Measurements from ENCODE around the gene NEBL.

Gene NEBL

DNA sequence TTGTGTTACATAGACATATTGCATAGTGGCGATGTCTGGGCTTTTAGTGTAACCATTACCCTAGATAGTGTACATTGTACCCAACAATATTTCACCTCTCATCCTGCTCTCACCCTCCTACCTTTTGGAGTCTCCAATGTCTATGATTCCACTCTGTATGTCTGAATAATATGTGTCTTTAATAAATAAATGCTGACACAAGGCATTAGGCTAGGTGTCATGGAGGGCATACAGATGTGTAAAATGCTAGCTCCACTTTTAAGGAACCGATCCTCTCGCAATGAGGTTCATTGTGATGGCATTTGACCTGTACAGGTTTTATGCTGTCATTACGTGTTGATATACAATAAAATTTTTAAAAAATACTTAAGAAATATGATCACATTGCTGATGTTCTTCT lies 74.3 kb downstream of the NEBL start:
- DNase-seq, result no peak
- in situ Hi-C loops (cut with MboI; ENCODE audit: low pct_unique_long_range_greater_than_20kb, low sequenced_read_pairs), result no loop called here

DNA sequence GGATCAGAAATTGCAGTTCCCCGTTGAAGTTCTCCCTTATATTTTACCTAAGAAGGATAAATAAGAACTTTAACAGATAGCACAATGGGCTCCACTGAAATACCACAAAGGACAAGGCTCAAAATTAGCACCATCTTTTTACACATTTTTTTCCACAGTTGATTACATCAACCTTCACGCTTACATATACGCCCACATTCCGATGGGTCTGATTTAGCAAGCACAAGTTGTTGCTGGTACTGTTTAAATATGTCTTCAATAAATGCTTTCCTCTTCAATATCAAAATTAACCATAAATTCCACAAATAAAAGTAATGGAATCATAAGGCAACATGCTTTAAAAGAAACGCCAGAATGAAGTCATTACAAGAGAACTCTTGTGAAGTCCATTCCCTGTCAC lies 79.5 kb downstream of the NEBL start:
- DNase-seq, result no peak
- in situ Hi-C loops (cut with MboI; ENCODE audit: low pct_unique_long_range_greater_than_20kb, low sequenced_read_pairs), result no loop called here

DNA sequence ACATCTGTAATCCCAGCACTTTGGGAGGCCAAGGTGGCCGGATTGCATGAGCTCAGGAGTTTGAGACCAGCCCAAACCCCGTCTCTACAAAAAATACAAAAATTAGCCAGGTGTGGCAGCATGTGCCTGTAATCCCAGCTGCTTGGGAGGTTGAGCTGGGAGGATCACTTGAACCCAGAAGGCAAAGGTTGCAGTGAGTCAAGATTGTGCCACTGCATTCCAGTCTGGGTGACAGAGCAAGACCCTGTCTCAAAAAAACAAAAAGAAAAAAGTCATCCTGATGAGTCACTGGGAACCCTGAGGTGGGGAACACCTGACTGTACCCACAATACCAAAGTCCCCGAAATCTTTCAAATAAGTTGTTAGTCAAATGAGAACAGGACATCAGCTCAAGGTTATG lies 80.0 kb downstream of the NEBL start:
- in situ Hi-C loops (cut with MboI; ENCODE audit: low pct_unique_long_range_greater_than_20kb, low sequenced_read_pairs), result no loop called here

DNA sequence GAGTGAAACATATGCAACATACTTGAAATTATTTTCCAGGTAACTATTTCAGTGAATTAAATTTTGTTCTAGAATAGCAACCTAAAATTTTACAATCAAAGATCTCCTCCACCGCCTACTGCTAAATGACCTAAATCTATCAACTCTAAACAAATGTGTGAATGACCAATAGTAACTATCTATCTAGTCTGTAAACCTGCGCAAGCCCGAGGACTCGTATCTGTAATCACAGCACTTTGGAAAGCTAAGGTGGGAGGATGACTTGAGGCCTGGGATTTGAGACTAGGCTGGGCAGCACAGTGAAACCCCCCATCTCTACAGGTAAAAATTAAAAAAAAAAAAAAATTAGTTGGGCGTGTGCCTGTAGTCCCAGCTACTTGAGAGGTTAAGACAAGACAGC lies 83.0 kb downstream of the NEBL start:
- DNase-seq, result no peak
- in situ Hi-C loops (cut with MboI; ENCODE audit: low pct_unique_long_range_greater_than_20kb, low sequenced_read_pairs), result no loop called here

More for the DNA sequence above, 80.0 kb downstream of the NEBL start:
- DNase-seq, result no peak

DNA sequence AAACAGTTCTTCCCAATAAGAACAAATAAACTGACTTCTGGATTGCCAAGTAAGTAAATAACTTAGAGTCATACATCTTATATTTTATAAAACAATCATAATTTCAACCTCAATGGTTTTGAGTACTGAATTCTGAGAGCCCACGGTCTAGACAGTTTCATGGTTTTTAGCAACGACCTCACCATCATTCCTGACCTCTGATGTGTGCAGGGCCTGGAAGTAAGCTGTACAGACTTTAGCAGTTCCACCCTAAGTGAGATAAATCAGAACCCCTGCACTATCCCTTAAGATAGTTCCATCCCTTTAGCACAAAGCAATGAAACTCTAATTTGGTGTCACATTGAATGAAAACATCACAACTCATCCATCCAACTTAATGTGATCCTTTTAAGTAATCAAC lies 86.0 kb downstream of the NEBL start:
- in situ Hi-C loops (cut with MboI; ENCODE audit: low pct_unique_long_range_greater_than_20kb, low sequenced_read_pairs), result no loop called here
- DNase-seq, result no peak

DNA sequence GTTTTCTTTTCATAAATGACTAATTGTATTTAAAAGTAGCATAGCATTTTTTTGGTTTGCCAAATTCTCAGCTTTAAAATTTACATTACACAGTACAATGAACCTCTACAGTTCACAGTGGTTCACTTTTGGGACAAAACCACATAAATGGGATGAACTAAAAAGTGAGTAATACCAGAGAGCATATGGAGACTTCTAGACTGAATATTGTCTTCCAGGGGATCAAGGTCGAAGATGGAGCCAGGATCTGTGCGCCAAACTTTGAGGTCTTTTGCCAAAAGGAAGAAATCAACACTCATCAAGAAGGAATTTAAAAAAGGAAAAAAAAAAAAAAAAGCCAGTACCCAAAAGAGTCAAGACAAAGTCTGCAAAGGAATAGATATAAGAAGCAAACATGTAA lies 87.5 kb downstream of the NEBL start:
- in situ Hi-C loops (cut with MboI; ENCODE audit: low pct_unique_long_range_greater_than_20kb, low sequenced_read_pairs), result no loop called here
- DNase-seq, result no peak

DNA sequence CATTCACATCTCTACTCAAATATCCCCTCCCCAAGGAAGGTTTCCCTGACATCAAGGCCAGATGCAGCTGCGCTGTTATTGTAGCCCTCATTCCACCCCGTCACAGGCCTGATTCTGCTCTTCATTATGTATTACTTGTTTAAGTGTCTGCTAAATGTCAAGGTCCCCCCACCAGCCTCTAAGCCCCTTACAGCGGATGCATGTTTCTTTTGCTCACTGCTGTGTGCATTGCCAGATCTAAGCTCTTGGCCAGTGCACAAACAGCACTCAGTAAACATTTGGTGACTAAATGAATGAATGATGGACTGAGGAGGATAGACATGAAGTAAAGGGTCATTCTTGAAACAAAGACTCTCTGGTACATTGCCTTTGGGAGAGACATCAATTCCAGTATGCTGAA lies 90.6 kb downstream of the NEBL start:
- no peak for DNase-seq
- in situ Hi-C loops (cut with MboI; ENCODE audit: low pct_unique_long_range_greater_than_20kb, low sequenced_read_pairs), result no loop called here

DNA sequence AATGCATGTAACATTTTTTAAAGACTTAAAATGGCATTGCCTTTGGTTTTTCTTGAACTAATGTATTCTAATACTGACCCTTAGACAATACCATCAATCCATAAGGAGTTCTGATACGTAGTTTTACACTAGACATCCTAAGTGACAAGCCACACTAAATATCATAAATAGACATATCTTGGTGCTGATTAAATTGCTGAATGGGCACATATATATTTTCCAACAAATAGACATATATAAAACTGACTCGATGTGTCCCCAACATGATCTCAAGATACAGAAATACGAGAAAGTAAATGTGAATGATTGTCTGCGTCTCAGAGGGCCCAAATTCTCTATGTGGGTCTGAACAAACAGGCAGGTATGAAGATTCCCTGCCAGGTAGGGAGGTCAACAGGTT lies 99.8 kb downstream of the NEBL start:
- in situ Hi-C loops (cut with MboI; ENCODE audit: low pct_unique_long_range_greater_than_20kb, low sequenced_read_pairs), result no loop called here
- no peak for DNase-seq

DNA sequence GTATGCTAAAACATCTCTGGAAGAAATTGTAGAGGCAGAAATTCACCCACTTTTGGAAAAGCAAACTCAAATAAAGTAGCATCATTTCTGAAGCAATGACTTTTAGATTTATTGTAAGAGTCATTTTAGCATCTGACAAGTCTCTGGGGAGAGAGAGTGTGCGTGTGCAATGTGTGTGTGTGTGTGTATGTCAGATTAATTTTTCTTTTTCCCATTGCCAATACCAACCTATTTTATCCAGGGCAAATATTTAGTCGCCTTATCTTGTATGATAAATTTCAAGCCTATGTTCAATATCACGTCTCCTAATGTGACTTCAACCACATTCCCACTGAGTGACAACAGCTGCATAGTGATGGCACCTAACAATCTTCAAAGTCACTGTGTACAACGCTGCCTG lies 101.7 kb downstream of the NEBL start:
- in situ Hi-C loops (cut with MboI; ENCODE audit: low pct_unique_long_range_greater_than_20kb, low sequenced_read_pairs), result no loop called here
- no peak for DNase-seq

DNA sequence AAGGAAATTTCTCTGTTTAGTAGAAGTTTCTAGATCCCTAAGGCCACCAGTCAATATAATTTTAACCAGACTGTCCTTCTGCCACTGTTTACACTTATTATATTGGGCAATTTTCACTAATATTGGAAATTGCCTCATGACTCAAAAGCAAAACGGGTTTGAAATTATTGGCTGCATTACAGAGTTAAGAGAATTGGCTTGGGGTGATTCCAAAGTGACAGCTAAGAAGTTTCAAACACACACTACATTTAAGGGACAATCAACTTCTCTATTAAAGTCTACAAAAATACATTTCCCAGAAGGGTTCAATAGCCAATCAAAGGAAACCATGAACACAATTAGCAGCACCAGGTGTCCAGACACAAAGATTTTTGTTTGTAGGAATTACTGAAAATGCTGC lies 111.9 kb downstream of the NEBL start:
- DNase-seq, result no peak
- in situ Hi-C loops (cut with MboI; ENCODE audit: low pct_unique_long_range_greater_than_20kb, low sequenced_read_pairs), result no loop called here

DNA sequence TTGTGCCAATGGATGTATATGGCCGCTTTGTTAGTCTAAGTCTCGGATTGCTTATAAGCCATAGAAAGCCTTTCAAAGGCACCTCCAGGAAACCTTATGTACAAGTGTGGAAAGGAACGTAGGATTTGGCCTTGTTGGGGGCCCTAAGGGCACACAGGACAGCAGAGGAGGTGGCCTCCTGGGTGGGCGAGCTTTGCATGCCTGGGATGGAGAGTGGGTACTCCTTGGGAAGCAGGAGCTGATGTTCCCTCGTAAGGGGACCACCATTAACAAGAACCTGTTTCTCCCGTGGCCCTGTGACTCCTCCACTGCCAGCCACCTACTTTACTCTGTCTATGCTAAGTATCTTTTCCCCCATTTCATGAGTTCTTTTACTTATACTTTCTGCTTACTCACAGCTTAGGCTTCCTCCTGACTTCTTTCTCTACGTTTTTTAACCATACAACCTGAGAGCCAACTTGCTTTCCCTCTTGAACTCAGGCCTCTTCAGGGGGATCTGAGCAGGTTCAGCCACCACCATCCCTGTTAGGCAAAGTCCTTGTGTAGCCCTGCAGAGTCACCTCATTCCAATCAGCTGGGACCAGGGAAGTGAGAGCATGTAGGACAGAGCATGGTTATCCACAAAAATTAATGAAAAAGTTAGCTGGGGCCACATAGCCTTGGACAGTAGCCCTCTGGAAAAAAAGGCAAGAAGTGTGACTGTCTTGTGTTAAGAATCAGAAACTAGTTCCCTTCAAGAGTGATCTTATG lies 118.9 kb downstream of the NEBL start:
- no peak for DNase-seq
- in situ Hi-C loops (cut with MboI; ENCODE audit: low pct_unique_long_range_greater_than_20kb, low sequenced_read_pairs), result no loop called here

DNA sequence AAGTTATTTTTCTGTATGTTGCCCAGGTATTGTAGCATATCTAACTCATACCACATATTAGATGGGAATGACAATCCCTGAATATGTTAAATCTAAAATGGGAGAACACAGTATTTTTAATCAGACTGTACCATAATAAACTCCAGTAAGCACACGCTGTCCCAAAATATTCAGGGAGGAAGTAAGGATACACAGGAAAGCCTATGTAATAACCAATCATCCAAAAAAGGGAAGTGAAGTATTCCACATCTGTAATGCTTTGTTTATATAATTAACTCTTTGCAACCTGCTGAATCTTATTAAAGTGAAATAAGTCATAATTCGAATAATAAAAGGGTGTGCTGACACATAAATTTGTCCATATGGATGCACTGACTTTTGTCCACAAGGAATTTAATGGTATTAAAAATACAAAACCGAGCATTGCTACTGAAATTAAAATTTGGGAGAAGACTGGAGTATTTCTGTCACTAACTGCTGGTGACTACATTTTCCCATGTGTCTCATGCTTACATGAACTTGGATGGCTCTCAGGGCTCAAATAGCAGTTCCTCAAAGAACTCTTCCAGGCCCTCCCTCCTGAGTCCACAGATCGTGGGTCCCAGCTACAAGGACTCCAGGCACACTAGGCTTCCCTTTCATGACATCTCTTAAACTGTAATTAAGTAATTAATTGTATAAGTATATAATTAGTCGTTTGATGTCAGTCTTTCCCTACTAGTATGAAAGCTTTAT lies 120.6 kb downstream of the NEBL start:
- in situ Hi-C loops (cut with MboI; ENCODE audit: low pct_unique_long_range_greater_than_20kb, low sequenced_read_pairs), result no loop called here
- DNase-seq, result peak; percentile 29

DNA sequence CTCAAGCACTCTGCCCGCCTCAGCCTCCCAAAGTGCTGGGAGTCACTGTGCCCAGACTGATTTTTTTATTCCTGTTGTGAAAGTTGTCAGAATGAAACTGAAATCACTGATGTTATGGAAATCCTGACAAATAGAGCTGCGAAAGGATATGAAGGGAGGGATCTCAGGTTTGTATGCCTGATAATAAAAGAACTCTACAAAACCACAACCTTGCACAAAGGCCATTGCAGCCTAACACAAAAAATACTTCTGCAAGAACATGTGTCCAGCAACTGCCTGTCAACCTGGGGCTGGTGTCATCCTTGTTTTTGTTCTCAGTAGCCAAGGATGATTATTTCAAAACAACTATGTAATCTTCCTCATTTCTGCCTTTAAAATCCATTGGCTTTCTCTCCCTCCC lies 126.1 kb downstream of the NEBL start:
- in situ Hi-C loops (cut with MboI; ENCODE audit: low pct_unique_long_range_greater_than_20kb, low sequenced_read_pairs), result no loop called here
- no peak for DNase-seq

DNA sequence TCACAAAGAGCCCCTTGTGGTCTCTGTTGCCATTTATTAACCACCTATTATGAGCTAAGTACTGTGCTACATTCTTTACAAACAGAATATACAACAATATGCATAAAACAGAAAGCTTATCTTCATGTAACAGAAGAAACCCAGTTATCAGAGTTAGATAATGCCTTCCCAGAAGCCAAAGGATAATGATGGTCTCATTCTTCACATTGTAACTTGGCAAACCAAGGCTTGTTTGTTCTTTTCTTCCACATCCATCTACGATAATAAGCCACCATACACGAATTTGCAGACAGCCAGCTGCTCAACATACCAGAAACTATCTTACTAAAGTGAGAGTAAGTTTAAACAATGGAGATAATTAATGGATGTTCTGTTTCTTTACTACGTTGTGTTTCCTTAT lies 127.6 kb downstream of the NEBL start:
- DNase-seq, result no peak
- in situ Hi-C loops (cut with MboI; ENCODE audit: low pct_unique_long_range_greater_than_20kb, low sequenced_read_pairs), result no loop called here

DNA sequence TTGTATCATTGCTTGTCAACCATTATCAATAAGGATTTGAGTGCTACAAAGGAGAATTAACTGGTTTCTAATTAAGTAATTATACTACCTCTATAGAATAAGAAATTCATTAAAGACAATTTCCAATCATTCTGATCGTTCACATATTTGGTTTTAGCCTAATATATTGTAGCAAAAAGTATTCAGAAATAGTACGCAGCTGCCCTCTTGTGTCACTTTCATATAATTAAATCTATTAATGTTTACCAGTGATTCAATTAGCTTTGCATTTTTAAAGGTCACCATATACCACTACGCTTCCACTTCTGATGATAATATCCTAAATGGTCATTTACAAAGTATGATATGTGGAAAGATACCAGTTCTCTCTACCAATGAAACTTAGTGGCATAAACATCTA lies 128.3 kb downstream of the NEBL start:
- DNase-seq, result peak; percentile 9

DNA sequence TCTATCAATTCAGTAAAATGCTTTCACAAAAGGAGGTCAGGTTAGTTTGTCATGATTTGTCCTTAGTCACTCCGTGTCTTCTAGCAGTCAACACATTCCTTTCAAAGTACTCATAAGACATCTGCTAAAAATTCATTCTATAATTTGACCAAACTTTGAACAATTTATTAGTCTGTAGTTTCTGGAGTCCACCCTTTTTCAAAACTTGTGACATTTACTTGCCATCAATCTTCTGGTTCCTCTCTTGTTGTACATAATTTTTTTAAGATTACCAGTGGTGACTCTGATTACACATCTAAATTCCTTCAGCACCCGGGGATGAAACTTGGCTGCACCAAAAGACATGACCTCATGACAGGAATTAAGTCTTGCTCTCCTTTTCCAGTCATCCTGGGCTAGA lies 130.1 kb downstream of the NEBL start:
- no peak for DNase-seq
- in situ Hi-C loops (cut with MboI; ENCODE audit: low pct_unique_long_range_greater_than_20kb, low sequenced_read_pairs), result no loop called here

More for the DNA sequence above, 128.3 kb downstream of the NEBL start:
- in situ Hi-C loops (cut with MboI; ENCODE audit: low pct_unique_long_range_greater_than_20kb, low sequenced_read_pairs), result no loop called here

DNA sequence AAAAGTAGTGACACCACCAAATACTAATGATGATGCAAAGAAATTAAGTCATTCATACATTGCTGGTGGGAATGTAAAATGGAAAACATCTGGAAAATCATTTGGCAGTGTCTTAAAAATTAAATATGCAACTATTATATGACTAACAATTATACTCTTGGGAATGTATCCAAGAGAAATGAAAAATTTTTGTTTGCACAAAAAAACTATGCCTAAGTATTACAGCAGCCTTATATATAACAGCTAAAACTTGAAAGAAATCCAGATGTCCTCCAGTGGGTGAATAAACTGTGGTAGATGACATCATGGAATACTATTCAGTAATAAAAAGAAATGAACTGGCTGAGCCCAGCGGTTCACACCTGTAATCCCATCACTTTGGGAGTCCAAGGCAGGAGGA lies 132.0 kb downstream of the NEBL start:
- in situ Hi-C loops (cut with MboI; ENCODE audit: low pct_unique_long_range_greater_than_20kb, low sequenced_read_pairs), result no loop called here
- DNase-seq, result no peak

DNA sequence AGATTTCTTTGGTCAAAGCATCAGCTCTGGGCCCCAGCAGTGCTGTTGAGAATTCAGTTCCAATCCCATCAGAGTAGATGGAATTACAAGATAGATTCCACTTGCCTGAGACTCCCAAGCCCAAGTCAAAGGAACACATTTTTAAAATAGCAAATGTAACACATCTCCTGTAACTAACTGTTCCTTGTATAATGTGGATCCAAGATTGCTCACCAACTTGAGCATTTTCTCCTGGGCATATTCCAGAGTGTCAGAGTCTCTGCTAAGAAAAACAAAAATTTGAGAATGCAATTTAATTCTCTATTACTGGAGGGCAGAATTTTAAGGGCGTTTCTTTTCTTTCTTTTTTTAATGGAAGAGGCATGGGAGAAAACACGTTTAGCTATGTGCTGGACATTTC lies 136.7 kb downstream of the NEBL start:
- in situ Hi-C loops (cut with MboI; ENCODE audit: low pct_unique_long_range_greater_than_20kb, low sequenced_read_pairs), result no loop called here
- no peak for DNase-seq

DNA sequence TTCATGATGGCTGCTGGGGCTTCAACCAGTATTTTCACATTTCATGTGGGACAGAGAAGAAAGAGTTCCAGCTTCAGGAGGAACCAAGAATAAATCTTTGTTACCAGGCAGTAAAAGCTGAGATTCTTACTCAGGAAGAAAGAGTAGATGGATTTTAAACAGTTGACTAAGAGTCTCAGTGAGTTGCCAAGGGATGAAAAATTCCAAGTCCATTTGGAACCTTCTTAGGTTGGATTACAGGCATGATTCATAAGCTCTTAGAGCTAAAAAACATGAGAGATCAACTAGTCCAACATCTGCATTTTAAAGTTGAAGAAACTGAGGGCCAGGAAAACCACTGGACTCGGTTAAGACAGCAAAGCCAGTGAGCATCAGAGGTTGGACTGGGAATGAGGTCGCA lies 148.6 kb downstream of the NEBL start:
- DNase-seq, result no peak
- in situ Hi-C loops (cut with MboI; ENCODE audit: low pct_unique_long_range_greater_than_20kb, low sequenced_read_pairs), result no loop called here

DNA sequence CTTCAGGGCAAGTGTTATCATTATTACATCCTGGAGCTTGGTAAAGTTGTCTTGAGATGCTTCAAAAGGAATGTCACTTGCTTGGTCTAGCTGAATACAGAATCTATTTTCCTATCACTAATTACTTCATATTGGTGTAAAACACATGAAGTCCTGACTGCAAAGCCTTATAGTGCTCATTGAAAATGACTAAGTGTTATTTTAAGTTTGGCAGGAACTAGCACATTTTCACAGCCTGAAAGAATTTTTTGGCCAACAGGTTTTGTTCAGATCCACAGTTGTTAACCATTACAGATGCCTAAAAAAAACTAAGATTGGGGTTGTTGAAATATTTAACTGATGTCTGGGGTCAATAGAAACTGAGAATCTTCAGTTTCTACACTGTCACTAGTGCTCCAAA lies 149.3 kb downstream of the NEBL start:
- DNase-seq, result no peak
- in situ Hi-C loops (cut with MboI; ENCODE audit: low pct_unique_long_range_greater_than_20kb, low sequenced_read_pairs), result no loop called here

DNA sequence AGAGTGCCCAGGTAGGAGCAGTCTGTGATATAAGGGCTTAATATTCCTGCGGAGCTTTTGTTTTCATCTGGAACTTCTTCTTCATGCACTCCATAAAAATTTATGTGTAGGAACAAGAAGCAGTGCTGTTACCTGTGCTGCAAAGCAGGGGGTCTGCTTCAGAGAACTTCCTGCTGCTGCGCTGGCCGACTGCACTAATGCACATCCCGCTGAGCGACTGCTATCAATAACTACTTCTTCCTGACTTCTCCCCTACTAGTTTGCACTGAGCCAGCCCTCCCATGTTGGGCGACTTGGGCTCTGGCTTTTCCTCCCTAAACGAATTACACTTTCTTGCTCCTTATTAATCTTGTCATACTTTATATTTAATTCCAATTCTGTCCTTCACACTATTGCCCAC lies 150.3 kb downstream of the NEBL start:
- in situ Hi-C loops (cut with MboI; ENCODE audit: low pct_unique_long_range_greater_than_20kb, low sequenced_read_pairs), result no loop called here

More for the DNA sequence above, 150.3 kb downstream of the NEBL start:
- no peak for DNase-seq

Measured in KBM-7 (cell line).